HUES64 (cell line): ENCODE measurements around the gene PIGU.

Experiments
- H3K27ac ChIP-seq: 2 replicates; pipeline ENCODE4 v1.7.0; 2013; ENCODE audit warnings: low read depth, low read length, inconsistent platforms
- H3K27me3 ChIP-seq: 2 replicates; pipeline ENCODE4 v1.6.1; 2013; ENCODE audit warnings: mild to moderate bottlenecking, low read length; ENCODE audit not compliant: insufficient read depth
- H3K36me3 ChIP-seq: 2 replicates; pipeline ENCODE4 v1.6.1; 2013; ENCODE audit warnings: mild to moderate bottlenecking, low read length; ENCODE audit not compliant: insufficient read depth
- H3K4me1 ChIP-seq: 2 replicates; pipeline ENCODE4 v1.6.1; 2013; ENCODE audit warnings: mild to moderate bottlenecking, low read length, moderate library complexity; ENCODE audit not compliant: insufficient read depth
- H3K4me3 ChIP-seq: 2 replicates; pipeline ENCODE4 v1.5.1; 2013; ENCODE audit warnings: mild to moderate bottlenecking, low read length, moderate library complexity
- H3K9ac ChIP-seq: 2 replicates; pipeline ENCODE4 v1.6.1; 2013; ENCODE audit warnings: mild to moderate bottlenecking, low read depth, low read length
- H3K9me3 ChIP-seq: 2 replicates; pipeline ENCODE4 v1.6.1; 2013; ENCODE audit warnings: low read depth, low read length; ENCODE audit not compliant: insufficient read depth
- WGBS: fragments of 150-250, 120-280 bp; methylation state at CpG from one replicate; pipeline ENCODE4 v1.1.7; 2013; ENCODE audit warnings: missing lambda C conversion rate; 5-methylcytosine and 5-hydroxymethylcytosine counted together

PIGU gene

GRCh38 chr20:34647737-34648136, 29.2 kb downstream of the PIGU start:
- no CpG with 5 or more reads among the region's 1 CpG for WGBS
- Histone ChIP-seq H3K36me3 (peaks cover 14% of the 10 kb centered on the region), H3K27me3 (no peaks in the 10 kb centered on the region), H3K4me3 (no peak overlapping the region), H3K27ac (no peak overlapping the region), H3K4me1 (no peaks in the 10 kb centered on the region), H3K9ac (no peak overlapping the region), H3K9me3 (no peaks in the 10 kb centered on the region)

- Histone ChIP-seq H3K27ac (no peak overlapping the region), H3K36me3 (no peaks in the 10 kb centered on the region; the same call in 1 of the 2 replicates), H3K4me1 (no peaks in the 10 kb centered on the region), H3K27me3 (no peaks in the 10 kb centered on the region), H3K9ac (no peak overlapping the region), H3K9me3 (no peaks in the 10 kb centered on the region), H3K4me3 (no peak overlapping the region)
- 100% methylated on average over 1 of the region's 1 CpG for WGBS
These were observed 31.9 kb downstream of the PIGU start for GRCh38 chr20:34644951-34645350.

- WGBS, result 90% methylated on average over 1 of the region's 1 CpG
These were observed 32.5 kb downstream of the PIGU start for GRCh38 chr20:34644345-34644744.

GRCh38 chr20:34643928-34644327, 33.0 kb downstream of the PIGU start:
- no peak overlapping the region for H3K27ac ChIP-seq
- H3K4me1 ChIP-seq, result no peaks in the 10 kb centered on the region
- H3K36me3 ChIP-seq, result peaks cover 3% of the 10 kb centered on the region; the same call in 1 of the 2 replicates
- H3K27me3 ChIP-seq, result no peaks in the 10 kb centered on the region
- H3K9me3 ChIP-seq, result no peaks in the 10 kb centered on the region
- no peak overlapping the region for H3K4me3 ChIP-seq
- H3K9ac ChIP-seq, result no peak overlapping the region

More at GRCh38 chr20:34644345-34644744, 32.5 kb downstream of the PIGU start:
- Histone ChIP-seq H3K9ac (no peak overlapping the region), H3K4me3 (no peak overlapping the region), H3K9me3 (no peaks in the 10 kb centered on the region), H3K27ac (no peak overlapping the region), H3K4me1 (no peaks in the 10 kb centered on the region), H3K27me3 (no peaks in the 10 kb centered on the region), H3K36me3 (peaks cover 3% of the 10 kb centered on the region; the same call in 1 of the 2 replicates)

GRCh38 chr20:34642009-34642408, 34.9 kb downstream of the PIGU start:
- Histone ChIP-seq H3K4me1 (no peaks in the 10 kb centered on the region), H3K4me3 (no peak overlapping the region), H3K27ac (no peak overlapping the region), H3K36me3 (peaks cover 17% of the 10 kb centered on the region), H3K9me3 (no peaks in the 10 kb centered on the region), H3K9ac (no peak overlapping the region), H3K27me3 (no peaks in the 10 kb centered on the region)
- WGBS, result 91% methylated on average over 1 of the region's 1 CpG

- Histone ChIP-seq H3K9ac (no peak overlapping the region), H3K4me1 (no peaks in the 10 kb centered on the region), H3K36me3 (peaks cover 25% of the 10 kb centered on the region), H3K9me3 (no peaks in the 10 kb centered on the region), H3K27me3 (no peaks in the 10 kb centered on the region), H3K27ac (no peak overlapping the region), H3K4me3 (no peak overlapping the region)
- WGBS, result 90% methylated on average over 2 of the region's 2 CpGs
These were observed 37.1 kb downstream of the PIGU start for GRCh38 chr20:34639755-34640222.

GRCh38 chr20:34638532-34638931, 38.4 kb downstream of the PIGU start:
- Histone ChIP-seq H3K36me3 (peaks cover 37% of the 10 kb centered on the region), H3K4me3 (no peak overlapping the region), H3K27ac (no peak overlapping the region), H3K4me1 (no peaks in the 10 kb centered on the region), H3K9ac (no peak overlapping the region), H3K9me3 (no peaks in the 10 kb centered on the region), H3K27me3 (no peaks in the 10 kb centered on the region)
- WGBS, result 94% methylated on average over 2 of the region's 3 CpGs

GRCh38 chr20:34638039-34638292, 38.9 kb downstream of the PIGU start:
- 86% methylated on average over 1 of the region's 1 CpG for WGBS
- no peak overlapping the region for H3K27ac ChIP-seq

GRCh38 chr20:34637245-34638038, 39.5 kb downstream of the PIGU start:
- Histone ChIP-seq H3K9me3 (no peaks in the 10 kb centered on the region), H3K4me3 (no peak overlapping the region), H3K27ac (no peak overlapping the region), H3K9ac (no peak overlapping the region), H3K4me1 (no peaks in the 10 kb centered on the region), H3K36me3 (peaks cover 47% of the 10 kb centered on the region), H3K27me3 (no peaks in the 10 kb centered on the region)
- WGBS, result 94% methylated on average over 5 of the region's 5 CpGs

More at GRCh38 chr20:34638039-34638292, 38.9 kb downstream of the PIGU start:
- no peaks in the 10 kb centered on the region for H3K9me3 ChIP-seq
- H3K27me3 ChIP-seq, result no peaks in the 10 kb centered on the region
- H3K9ac ChIP-seq, result no peak overlapping the region
- H3K36me3 ChIP-seq, result peaks cover 42% of the 10 kb centered on the region
- H3K4me1 ChIP-seq, result no peaks in the 10 kb centered on the region
- no peak overlapping the region for H3K4me3 ChIP-seq

GRCh38 chr20:34636648-34637047, 40.2 kb downstream of the PIGU start:
- Histone ChIP-seq H3K27me3 (no peaks in the 10 kb centered on the region), H3K9me3 (no peaks in the 10 kb centered on the region), H3K27ac (no peak overlapping the region), H3K4me3 (no peak overlapping the region), H3K9ac (no peak overlapping the region), H3K36me3 (peaks cover 49% of the 10 kb centered on the region), H3K4me1 (no peaks in the 10 kb centered on the region)
- WGBS, result 93% methylated on average over 3 of the region's 3 CpGs

- no peak overlapping the region for H3K4me3 ChIP-seq
- no peak overlapping the region for H3K27ac ChIP-seq
- WGBS, result 95% methylated on average over 3 of the region's 3 CpGs
- H3K4me1 ChIP-seq, result no peaks in the 10 kb centered on the region
- H3K27me3 ChIP-seq, result no peaks in the 10 kb centered on the region
- H3K9me3 ChIP-seq, result no peaks in the 10 kb centered on the region
- H3K9ac ChIP-seq, result no peak overlapping the region
- H3K36me3 ChIP-seq, result peaks cover 53% of the 10 kb centered on the region
These were observed 42.5 kb downstream of the PIGU start for GRCh38 chr20:34634392-34634791.
